Kidney (tissue), 14 donors: ENCODE results near the gene IFNA2. TPM values are rescaled to one million over a fixed set of nuclear protein-coding genes. Genes with fewer than 3 reads are reported as not detected.
A peak's percentile ranks its signal among the peaks of the same experiment; 100 is the strongest.

Experiments used
- DNase-seq, 5 donors: peaks; one replicate each; pipeline ENCODE4 v3.0.0-alpha.2; 2013 to 2020
- FAIRE-seq: peaks from 2 replicates; lab custom pipeline; 2012; peaks lifted over from hg19 to GRCh38; lab: Jason Lieb, UNC
- H3K27ac ChIP-seq, 2 donors: one replicate each; pipeline ENCODE4 v1.7.0; 2013; ENCODE audit warnings: low read depth in 2 of 2, low read length in 2 of 2, inconsistent platforms in 1 of 2
- H3K27me3 ChIP-seq: one replicate; pipeline ENCODE4 v1.7.1; 2013; ENCODE audit warnings: low read length, inconsistent platforms; ENCODE audit not compliant: control insufficient read depth, insufficient read depth
- H3K36me3 ChIP-seq, 3 donors: one replicate each; pipeline versions ENCODE4 v1.7.0 to v1.7.1; 2013; ENCODE audit warnings: low read length in 3 of 3, control low read depth in 1 of 3, inconsistent platforms in 1 of 3; ENCODE audit not compliant: insufficient read depth in 3 of 3, control insufficient read depth in 2 of 3
- H3K4me1 ChIP-seq, 3 donors: one replicate each; pipeline versions ENCODE4 v1.7.0 to v1.7.1; 2013; ENCODE audit warnings: low read length in 3 of 3, inconsistent platforms in 1 of 3, low read depth in 1 of 3; ENCODE audit not compliant: control insufficient read depth in 2 of 3, insufficient read depth in 2 of 3
- H3K4me3 ChIP-seq, 3 donors: one replicate each; pipeline versions ENCODE4 v1.7.0 to v1.8.1; 2013; ENCODE audit warnings: low read length in 3 of 3, control low read depth in 1 of 3, inconsistent platforms in 1 of 3
- H3K9ac ChIP-seq, 3 donors: one replicate each; pipeline versions ENCODE4 v1.7.0 to v1.7.1; 2013; ENCODE audit warnings: low read length in 3 of 3, control low read depth in 1 of 3, inconsistent platforms in 1 of 3
- H3K9me3 ChIP-seq, 3 donors: one replicate each; pipeline versions ENCODE4 v1.7.0 to v1.7.1; 2013; ENCODE audit warnings: low read length in 3 of 3, control low read depth in 1 of 3, inconsistent platforms in 1 of 3; ENCODE audit not compliant: control insufficient read depth in 2 of 3, insufficient read depth in 1 of 3
- CTCF ChIP-seq: IDR thresholded peaks from 3 replicates; pipeline ENCODE4 v1.5.1; 2012; ENCODE audit warnings: mild to moderate bottlenecking, moderate library complexity, borderline replicate concordance; ENCODE audit not compliant: insufficient read depth; ENCODE audit errors: extremely low read depth
- intact Hi-C: fragments of 100-400 bp; cut with DNase I; formaldehyde crosslinking; loops from one replicate; pipeline ENCODE4 v1.11.1; 2022
- polyA plus RNA-seq: library from polyadenylated mRNA; stranded (reverse); fragments of 350-450 nt; fragmentation: Illumina TruSeq; extraction: RNeasy Lipid Tissue Mini Kit (QIAGEN cat#74804); gene quantifications from one replicate; pipeline ENCODE4 v1.2.3, GENCODE V29; 2014; ENCODE audit warnings: low read depth, low replicate concordance; ENCODE audit not compliant: insufficient read depth
- total RNA-seq: library from RNA; stranded (reverse); fragmentation: NEBNext Ultra II Directional; extraction: Animal tissue kit (Norgen Biotek cat#: 25700); gene quantifications from one replicate; pipeline ENCODE4 v1.2.1, GENCODE V29; 2021
- donor health status: control.
- donor health status: control.
- donor health status: control.
- donor health status: control.
- donor health status: control.
- donor health status: DM: yes; HTN: yes; CAD: no.
- donor health status: Normal renal cell carcinoma (clear cell type).

The IFNA2 gene
- total and polyA plus RNA-seq, 2 donors from 2014 or later: not detected

GRCh38 chr9:21415493-21416267 lies 30.5 kb upstream of the IFNA2 start:
- Histone ChIP-seq H3K4me1 (peaks cover 0 to 9% (median 6%) of the 10 kb centered on the region in 3 donors), H3K9me3 (no peaks in the 10 kb centered on the region), H3K27ac (no peak overlapping the region), H3K9ac (no peak overlapping the region), H3K27me3 (no peaks in the 10 kb centered on the region), H3K36me3 (no peaks in the 10 kb centered on the region), H3K4me3 (no peak overlapping the region)
- intact Hi-C loops: no loop called here
- DNase-seq (peak in 2 of 5 donors; percentile 18 to 25), FAIRE-seq (no peak)
- TF ChIP-seq CTCF: no peak

GRCh38 chr9:21414220-21414940 lies 29.2 kb upstream of the IFNA2 start:
- no peaks in the 10 kb centered on the region for H3K27me3 ChIP-seq
- no peak overlapping the region for H3K4me3 ChIP-seq
- no peaks in the 10 kb centered on the region for H3K9me3 ChIP-seq
- no peaks in the 10 kb centered on the region for H3K36me3 ChIP-seq
- H3K27ac ChIP-seq: no peak overlapping the region
- intact Hi-C loops: no loop called here
- DNase-seq (no peak), FAIRE-seq (no peak)
- no peak for TF ChIP-seq CTCF
- H3K4me1 ChIP-seq: peaks cover 0 to 9% (median 6%) of the 10 kb centered on the region in 3 donors
- H3K9ac ChIP-seq: no peak overlapping the region

GRCh38 chr9:21413624-21414023 lies 28.4 kb upstream of the IFNA2 start:
- intact Hi-C loops: no loop called here
- Histone ChIP-seq H3K9ac (no peak overlapping the region), H3K27ac (no peak overlapping the region), H3K4me3 (no peak overlapping the region), H3K36me3 (no peaks in the 10 kb centered on the region), H3K9me3 (no peaks in the 10 kb centered on the region), H3K27me3 (no peaks in the 10 kb centered on the region), H3K4me1 (peaks cover 0 to 9% (median 6%) of the 10 kb centered on the region in 3 donors)
- FAIRE-seq: no peak
- DNase-seq: no peak
- peak; percentile 9 for TF ChIP-seq CTCF
